IMR-90 (cell line): ENCODE measurements around the gene TMBIM6.

ENCODE experiments used
- BHLHE40 ChIP-seq: fragments of 150-350 bp; IDR thresholded peaks from 2 replicates; pipeline ENCODE4 v1.6.1; 2016; ENCODE audit warnings: mild to moderate bottlenecking, low read depth, low read length
- CEBPB ChIP-seq: IDR thresholded peaks from 2 replicates; pipeline ENCODE4 v1.6.1; 2012; ENCODE audit warnings: low read depth, low read length, improper control_type of control experiment
- CTCF ChIP-seq: conservative IDR thresholded peaks from 2 replicates; pipeline ENCODE4 v1.5.1; 2012; ENCODE audit warnings: mild to moderate bottlenecking, low read depth, low read length, improper control_type of control experiment
- ELK1 ChIP-seq: fragments of 150-350 bp; IDR thresholded peaks from 2 replicates; pipeline ENCODE4 v1.6.1; 2016; ENCODE audit warnings: low read depth, mild to moderate bottlenecking, low read length, moderate library complexity, borderline replicate concordance
- FOS ChIP-seq: fragments of 150-350 bp; IDR thresholded peaks from 2 replicates; pipeline ENCODE4 v1.6.1; 2016; ENCODE audit warnings: low read depth, low read length
- MAFK ChIP-seq: IDR thresholded peaks from 2 replicates; pipeline ENCODE4 v1.6.1; 2012; ENCODE audit warnings: low read depth, low read length, improper control_type of control experiment
- MXI1 ChIP-seq: IDR thresholded peaks from 2 replicates; pipeline ENCODE4 v1.6.1; 2012; ENCODE audit warnings: low read depth, mild to moderate bottlenecking, low read length, moderate library complexity, borderline replicate concordance
- POLR2A ChIP-seq: IDR thresholded peaks from 2 replicates; pipeline ENCODE4 v1.6.1; 2012; ENCODE audit warnings: mild to moderate bottlenecking, low read depth, low read length
- RAD21 ChIP-seq: IDR thresholded peaks from 2 replicates; pipeline ENCODE4 v1.6.1; 2012; ENCODE audit warnings: low read length, improper control_type of control experiment
- USF2 ChIP-seq: fragments of 150-350 bp; IDR thresholded peaks from 2 replicates; pipeline ENCODE4 v1.6.1; 2017; ENCODE audit warnings: mild to moderate bottlenecking, antibody characterized with exemption, low read length, low read depth

- no peak for TF ChIP-seq USF2
- no peak for TF ChIP-seq CTCF
- TF ChIP-seq MXI1 = no peak
- TF ChIP-seq CEBPB = no peak
- TF ChIP-seq POLR2A = no peak
- TF ChIP-seq RAD21 = no peak
- TF ChIP-seq ELK1 = no peak
- TF ChIP-seq BHLHE40 = no peak
- TF ChIP-seq MAFK = no peak
- TF ChIP-seq FOS = no peak
These were observed 55.5 kb downstream of the TMBIM6 start for GRCh38 chr12:49796606-49797448.
